Right hindlimb (tissue), 1 donor: ENCODE results near the gene CKS1B.

Experiments
- DNase-seq: peaks from one replicate; pipeline ENCODE4 v3.0.0-alpha.2; 2018

The CKS1B gene

GRCh38 chr1:155016231-155016831 lies 41.9 kb downstream of the CKS1B start:
- DNase-seq, result no peak

GRCh38 chr1:155017041-155017945 lies 42.8 kb downstream of the CKS1B start:
- peak; percentile 92 for DNase-seq

GRCh38 chr1:155017946-155018316 lies 43.5 kb downstream of the CKS1B start:
- no peak for DNase-seq

- no peak for DNase-seq
Measured at GRCh38 chr1:155018617-155019348, 44.3 kb downstream of the CKS1B start.

DNA sequence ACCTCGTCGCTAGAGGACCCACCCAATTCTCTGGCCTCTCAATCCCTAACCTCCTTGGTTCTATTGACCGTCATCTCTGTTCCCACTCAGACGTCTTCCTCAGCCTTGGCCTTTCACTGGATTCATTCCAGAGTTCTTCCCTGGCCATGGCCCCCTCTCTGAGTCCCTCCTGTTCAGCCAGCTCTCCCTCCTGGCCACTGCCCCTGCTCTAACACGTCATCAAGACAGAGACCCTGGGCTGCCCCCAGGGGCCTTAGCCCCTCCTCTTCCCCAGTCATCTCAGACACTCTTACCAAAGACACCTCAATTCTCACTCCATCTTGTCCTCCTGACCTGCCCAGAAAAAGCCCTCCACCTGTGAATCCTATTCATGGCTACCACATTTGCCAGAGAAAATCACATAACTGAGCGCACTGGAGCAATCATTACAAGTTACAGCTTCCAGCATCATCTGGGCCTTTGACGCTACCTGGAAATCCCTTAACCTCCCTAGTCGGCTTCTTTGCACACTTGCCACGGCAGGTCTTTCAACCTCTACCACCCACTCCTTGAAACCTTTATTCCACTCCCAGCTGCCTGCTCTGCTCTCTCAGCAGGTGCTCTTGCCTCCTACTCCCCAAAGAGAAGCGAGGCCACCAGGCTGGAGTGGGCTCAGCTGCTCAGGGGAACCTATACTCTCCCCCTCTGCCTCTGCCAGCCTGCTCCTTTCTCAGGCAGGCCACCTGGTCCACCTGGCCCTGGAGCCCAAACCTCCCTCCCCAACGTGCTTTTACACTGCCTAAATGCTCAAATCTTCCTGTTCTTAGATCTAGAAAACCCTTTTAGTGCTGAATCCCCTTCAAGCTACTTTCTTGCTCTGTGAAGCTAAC lies 45.1 kb downstream of the CKS1B start:
- DNase-seq, result no peak

DNA sequence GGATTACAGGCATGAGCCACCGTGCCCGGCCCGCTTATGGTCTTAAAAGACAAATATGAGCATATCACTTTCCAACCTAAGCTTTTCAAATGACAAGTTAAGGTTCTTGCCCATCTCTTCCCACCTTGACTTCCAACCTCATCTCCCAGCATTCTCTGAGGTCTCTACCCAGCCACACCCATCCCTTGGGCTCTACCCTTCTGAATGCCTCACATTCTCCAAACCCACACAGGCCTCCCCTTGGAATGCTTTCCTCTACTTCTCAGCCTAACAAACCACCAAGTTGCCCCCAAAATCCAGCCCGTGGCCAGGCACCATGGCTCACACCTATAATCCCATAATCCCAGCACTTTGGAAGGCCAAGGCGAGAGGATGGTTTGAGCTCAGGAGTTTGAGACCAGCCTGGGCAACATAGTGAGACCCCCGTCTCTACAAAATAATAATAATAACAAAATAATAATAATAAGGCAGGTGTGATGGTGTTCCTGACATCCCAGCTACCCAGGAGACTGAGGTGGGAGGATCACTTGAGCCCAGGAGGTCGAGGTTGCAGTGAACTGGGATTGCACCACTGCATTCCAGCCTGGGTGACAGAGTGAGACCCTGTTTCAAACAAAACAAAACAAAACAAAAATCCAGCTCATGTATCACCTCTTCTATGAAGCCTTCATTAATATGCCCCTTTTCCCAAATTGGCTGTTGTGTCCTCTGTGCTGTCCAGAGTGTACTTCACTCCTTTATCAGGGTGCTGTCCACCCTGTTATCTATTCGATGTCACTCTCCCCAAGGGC lies 47.9 kb downstream of the CKS1B start:
- no peak for DNase-seq

GRCh38 chr1:155022927-155023236 lies 48.4 kb downstream of the CKS1B start:
- no peak for DNase-seq

DNA sequence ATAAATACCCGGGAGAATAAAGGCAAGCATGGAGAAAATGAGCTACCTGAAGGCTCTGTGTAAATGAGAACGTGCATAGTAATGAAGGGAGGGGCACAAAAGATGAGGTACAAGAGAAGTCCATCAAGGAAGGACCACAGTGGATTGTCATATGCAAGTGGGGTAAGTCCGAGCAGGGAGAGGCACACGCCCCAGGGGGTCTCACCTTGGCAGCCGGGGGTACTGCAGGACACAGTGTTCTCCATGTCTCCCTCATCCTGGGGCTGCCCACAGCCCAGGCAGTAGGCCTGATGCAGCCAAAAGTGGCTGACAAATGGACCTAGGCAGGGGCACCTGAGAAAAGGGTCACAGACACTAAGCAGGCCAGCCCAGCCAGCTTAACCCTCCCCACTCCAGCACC lies 49.1 kb downstream of the CKS1B start:
- no peak for DNase-seq

DNA sequence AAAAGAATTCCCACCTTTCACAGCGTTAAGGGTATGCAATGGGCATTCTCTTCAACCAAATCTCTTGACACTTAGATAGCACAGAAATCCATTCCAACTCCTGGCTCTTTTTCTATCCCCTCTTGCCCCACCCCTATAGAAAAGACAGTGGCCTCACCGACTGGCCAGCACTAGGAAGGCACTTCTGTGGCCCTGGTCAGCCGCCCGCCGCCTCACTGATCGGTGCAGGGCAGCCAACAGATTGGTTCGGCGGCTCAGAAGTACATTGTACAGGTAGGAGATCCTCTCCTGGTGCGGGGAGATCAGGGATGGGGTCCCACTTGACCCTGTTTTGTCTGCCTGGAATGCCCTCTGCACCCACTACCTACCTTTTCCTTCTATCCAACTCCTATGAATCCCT lies 49.8 kb downstream of the CKS1B start:
- DNase-seq, result no peak

DNA sequence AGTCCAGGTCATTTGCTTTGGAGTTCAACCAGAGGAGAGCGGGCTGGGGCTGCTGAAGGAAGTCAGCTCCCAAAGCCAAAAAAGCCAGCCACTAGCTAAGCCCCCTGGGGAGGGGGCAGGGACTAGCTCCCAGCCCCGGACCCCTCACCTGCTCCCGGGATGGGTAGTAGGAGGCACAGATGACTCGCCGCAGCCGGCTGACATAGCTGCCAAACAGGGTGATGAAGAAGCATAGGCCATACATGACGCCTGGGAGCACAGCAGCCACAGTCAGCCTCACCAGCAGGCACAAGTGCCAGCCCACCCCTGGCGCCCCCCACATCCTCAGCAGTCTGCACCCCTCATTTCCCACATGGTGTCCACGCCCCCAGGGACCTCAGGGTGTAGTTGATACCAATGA lies 51.7 kb downstream of the CKS1B start:
- no peak for DNase-seq

DNA sequence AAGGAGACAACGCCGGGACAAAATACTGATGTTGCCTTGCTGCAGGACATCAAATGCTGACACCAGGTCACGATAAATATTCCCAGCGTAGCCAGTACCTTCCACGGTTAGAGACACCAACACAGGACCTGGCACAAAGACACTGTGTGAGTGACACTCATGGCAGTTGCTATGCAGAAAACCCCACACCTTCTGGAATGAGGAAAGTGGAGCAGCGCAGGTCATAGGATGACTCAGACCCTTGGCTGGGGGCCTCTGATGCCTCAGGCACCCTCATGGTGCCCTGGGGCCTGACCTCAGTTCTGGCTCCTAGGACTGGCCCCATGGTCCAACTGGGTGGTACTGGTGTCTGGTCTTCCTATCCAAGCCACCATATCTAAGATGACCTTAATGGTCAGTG lies 52.1 kb downstream of the CKS1B start:
- no peak for DNase-seq
